ENCODE results near the gene THRB. TPM values are rescaled to one million over a fixed set of nuclear protein-coding genes. Genes with fewer than 3 reads are reported as not detected.

Gene THRB
- total RNA-seq, 4 donors from 2014 or later = 19.8 to 25.8 (median 23.4) TPM

DNA sequence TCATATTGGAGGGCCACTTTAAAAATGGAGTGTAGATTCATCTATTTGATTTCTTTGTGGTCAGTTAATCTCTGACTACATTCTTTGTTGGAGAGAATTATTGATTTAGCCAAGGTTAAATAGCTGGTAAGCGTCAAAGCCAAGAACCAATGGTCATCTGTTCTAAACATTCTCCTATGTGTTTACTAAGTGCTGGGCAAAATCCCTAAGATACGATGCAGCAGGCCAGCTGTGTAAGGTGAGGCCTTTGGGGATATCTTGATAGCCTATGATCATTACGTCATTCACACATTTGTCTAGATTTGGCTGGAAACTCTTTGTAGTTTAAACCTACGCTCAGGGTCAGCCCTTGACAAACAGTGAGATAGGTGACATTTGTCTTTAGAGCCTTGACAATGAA lies 313.4 kb downstream of the THRB start:
- intact Hi-C loops (cut with DNase I; ENCODE audit: low total_unique reads) = no loop called here
- no peak for DNase-seq (ENCODE audit: low spot score in 2 of 2)
- H3K4me3 ChIP-seq (ENCODE audit: low read depth, poor library complexity, severe bottlenecking) = no peak overlapping the region
- WGBS, 2 donors = 94 to 99% methylated on average over 4 of the region's 4 CpGs
- TF ChIP-seq POLR2A (IDR thresholded peaks at IDR 0.05) (no peak), CTCF (IDR thresholded peaks at IDR 0.05) (no peak)

DNA sequence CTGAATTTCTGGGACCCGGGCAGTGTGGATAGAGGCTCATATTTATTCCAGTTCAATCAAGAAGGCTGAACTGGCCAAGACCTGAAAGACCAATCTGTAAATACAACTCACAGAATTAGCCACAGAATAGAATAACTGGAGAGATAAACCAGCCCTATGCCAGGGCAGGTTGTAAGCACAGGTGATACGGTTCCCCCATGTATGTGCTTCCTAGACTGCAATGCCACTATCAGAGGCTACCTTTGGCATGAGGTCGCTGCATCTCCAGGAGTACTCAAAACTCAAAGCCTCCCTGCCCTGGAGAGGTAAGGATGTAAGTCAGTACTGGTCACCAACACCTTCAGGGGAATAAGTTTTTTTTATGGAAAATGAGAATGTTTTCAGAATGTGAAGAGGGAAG lies 314.0 kb downstream of the THRB start:
- no peak overlapping the region for H3K4me3 ChIP-seq (ENCODE audit: low read depth, poor library complexity, severe bottlenecking)
- WGBS, 2 donors = 93 to 98% methylated on average over 3 of the region's 3 CpGs
- intact Hi-C loops (cut with DNase I; ENCODE audit: low total_unique reads) = no loop called here

DNA sequence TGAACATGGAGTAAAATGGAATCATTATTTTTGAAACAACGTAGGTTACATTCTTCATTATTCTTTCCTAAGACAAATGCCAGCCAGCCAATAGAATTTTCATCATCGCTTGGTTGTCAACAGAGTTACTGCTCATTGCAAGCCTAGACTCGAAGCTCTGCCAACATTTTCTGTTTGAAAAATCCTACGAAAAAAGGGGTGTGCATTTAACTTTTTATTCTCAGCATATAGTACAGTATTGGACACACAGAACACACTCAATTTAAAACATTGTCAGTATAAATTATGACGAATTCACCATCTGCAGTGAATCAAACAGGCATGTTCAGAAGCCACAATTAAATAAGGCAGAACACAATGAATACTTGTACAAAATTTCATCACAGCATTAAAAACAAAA lies 317.4 kb downstream of the THRB start:
- TF ChIP-seq CTCF (IDR thresholded peaks at IDR 0.05) (no peak), POLR2A (IDR thresholded peaks at IDR 0.05) (no peak)
- 40 to 53% methylated on average over 5 of the region's 5 CpGs for WGBS, 2 donors
- H3K4me3 ChIP-seq (ENCODE audit: low read depth, poor library complexity, severe bottlenecking) = no peak overlapping the region
- intact Hi-C loops (cut with DNase I; ENCODE audit: low total_unique reads) = no loop called here
- no peak for DNase-seq (ENCODE audit: low spot score in 2 of 2)

More for the DNA sequence above, 314.0 kb downstream of the THRB start:
- TF ChIP-seq CTCF (IDR thresholded peaks at IDR 0.05) (no peak), POLR2A (IDR thresholded peaks at IDR 0.05) (no peak)
- no peak for DNase-seq (ENCODE audit: low spot score in 2 of 2)

GRCh38 chr3:24174614-24175013 lies 320.0 kb downstream of the THRB start:
- no peak for DNase-seq (ENCODE audit: low spot score in 2 of 2)
- WGBS, 2 donors = 86 to 92% methylated on average over 2 of the region's 2 CpGs
- intact Hi-C loops (cut with DNase I; ENCODE audit: low total_unique reads) = no loop called here
- H3K4me3 ChIP-seq (ENCODE audit: low read depth, poor library complexity, severe bottlenecking) = no peak overlapping the region
- TF ChIP-seq POLR2A (IDR thresholded peaks at IDR 0.05) = no peak
- no peak for TF ChIP-seq CTCF (IDR thresholded peaks at IDR 0.05)

GRCh38 chr3:24168977-24169376 lies 325.7 kb downstream of the THRB start:
- WGBS, 2 donors = 84 to 92% methylated on average over 3 of the region's 3 CpGs

More at GRCh38 chr3:24168977-24169376, 325.7 kb downstream of the THRB start:
- H3K4me3 ChIP-seq (ENCODE audit: low read depth, poor library complexity, severe bottlenecking) = no peak overlapping the region
- TF ChIP-seq POLR2A (IDR thresholded peaks at IDR 0.05) (no peak), CTCF (IDR thresholded peaks at IDR 0.05) (no peak)
- DNase-seq (ENCODE audit: low spot score in 2 of 2) = no peak
- intact Hi-C loops (cut with DNase I; ENCODE audit: low total_unique reads) = no loop called here
